GM21423 (cell line): ENCODE data around the gene EFEMP1.

ENCODE experiments used
- ATAC-seq: cut with Tn5 transposase; IDR thresholded peaks from one replicate; pipeline ENCODE4 v1.9.1; 2021; ENCODE audit warnings: mild to moderate bottlenecking, moderate library complexity; ENCODE audit not compliant: unreplicated experiment

EFEMP1 gene

DNA sequence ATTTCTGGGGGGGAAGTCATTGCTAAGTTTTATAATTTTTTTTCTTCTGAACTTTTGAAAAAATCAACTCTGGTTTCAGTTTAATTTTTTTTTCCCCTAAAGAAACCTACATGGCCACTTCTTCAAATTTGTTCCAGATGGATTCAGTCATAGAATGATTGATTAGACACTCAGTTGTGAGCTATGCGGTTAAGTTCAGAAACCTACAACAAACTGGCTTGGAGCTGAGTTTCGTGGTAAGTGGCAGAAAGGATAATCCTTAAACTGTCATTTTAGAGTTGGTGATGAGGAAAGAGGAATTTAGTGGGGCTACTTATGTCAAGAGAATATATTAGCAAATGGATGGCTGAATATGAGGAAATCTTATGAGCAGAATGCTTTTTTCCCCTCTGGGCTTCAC lies 23.7 kb downstream of the EFEMP1 start:
- no peak for ATAC-seq

DNA sequence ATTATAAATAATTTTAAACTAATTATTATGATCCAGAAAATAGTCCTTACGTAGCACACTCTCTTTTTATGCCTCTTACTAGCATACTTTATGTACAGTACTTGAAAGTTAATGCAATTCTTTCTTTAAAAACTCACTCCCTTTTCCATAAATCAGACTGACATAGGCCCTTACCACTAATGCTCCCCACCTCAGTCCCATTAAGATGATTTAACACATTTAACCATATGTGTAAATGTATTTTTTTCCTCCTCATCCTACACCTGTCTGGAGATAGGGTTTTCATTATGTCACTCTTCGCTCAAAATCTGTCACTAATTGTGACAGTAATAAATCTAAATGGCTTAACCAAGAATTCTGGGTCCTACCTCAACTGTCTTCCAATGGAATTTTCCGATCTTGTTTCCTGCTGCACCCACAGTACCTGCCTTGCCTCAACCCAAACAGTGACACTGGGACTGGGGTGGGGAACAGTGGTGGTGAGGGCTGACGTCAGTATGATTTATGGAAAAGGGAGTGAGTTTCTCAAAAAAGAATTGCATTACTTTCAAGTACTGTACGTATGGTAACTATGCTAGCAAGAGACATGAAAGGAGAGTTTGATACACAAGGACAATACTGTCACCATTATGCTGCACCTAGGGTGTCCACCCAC lies 25.1 kb downstream of the EFEMP1 start:
- no peak for ATAC-seq

DNA sequence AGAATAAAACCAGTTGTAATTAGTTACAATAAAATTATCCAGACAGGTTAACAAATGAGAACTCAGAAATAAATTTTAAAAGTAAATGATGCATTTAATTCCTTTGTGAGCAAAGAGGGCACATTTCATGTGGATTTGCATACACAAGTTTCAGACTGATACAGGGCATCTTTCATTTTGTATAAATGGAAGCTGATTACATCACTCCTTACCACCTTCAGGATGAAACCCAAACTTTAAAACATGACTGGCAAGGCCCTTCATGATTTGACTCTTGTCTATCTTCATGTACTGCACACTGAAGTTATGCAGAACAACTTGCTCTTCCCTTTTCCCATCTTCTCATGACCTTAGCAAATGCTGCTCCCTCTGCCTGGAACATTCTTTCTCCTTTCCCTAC lies 26.9 kb downstream of the EFEMP1 start:
- ATAC-seq, result no peak

DNA sequence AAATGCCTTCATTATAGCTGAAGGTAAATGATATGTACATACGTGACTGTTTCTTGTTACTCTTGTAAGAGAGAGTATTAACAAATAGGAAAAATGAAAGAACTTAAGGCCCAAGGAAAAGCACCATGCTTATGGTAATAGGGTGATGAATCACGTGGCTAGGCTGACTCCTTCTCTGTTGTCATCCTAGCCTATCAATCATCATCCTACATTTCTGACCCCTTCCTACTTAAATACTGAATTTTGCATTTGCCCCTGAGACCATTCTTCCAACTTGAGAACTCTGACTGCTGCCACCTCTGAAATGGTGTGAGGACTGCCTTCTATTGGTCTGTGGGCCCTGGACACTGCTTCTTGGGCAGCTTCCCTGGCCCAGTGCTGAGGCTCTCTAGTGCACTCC lies 28.9 kb downstream of the EFEMP1 start:
- no peak for ATAC-seq

DNA sequence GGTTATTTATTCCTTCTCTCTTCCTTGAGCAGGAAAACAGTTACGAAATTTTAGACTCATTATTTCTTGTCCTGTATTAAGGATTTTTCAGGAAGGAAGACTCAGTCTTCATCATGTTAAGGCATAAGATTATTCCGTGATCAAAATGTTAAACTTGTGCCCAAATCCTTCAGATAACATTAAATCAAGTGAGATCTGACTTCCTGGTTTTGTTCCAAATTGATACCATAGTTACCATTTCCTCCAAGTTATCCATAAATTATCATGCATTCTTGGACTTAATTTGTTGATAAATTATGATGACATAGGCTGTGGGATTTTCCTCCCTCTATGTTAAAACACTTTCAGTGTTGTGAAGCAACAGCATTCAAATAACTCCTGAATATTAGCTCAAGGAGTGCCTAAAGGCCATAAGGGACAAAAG lies 31.9 kb downstream of the EFEMP1 start:
- ATAC-seq, result no peak

DNA sequence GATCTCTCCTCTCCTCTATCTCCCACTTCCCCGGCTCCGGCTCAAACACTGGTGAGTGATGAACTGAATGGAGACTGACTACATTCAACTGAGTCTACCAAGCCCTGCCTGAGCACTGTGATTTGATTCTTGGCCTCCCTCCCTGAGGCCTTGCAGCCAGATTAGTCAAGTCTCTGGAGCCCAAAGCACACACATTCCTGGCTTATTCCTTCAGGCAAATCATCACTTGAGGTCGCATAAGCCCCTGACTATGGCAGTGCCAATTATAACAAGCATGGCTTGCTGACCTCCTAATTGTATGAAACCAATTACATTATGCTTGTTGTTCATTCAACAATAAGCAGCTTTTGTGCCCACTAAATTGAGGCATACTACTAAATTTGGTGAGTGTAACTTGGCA lies 34.6 kb downstream of the EFEMP1 start:
- no peak for ATAC-seq

DNA sequence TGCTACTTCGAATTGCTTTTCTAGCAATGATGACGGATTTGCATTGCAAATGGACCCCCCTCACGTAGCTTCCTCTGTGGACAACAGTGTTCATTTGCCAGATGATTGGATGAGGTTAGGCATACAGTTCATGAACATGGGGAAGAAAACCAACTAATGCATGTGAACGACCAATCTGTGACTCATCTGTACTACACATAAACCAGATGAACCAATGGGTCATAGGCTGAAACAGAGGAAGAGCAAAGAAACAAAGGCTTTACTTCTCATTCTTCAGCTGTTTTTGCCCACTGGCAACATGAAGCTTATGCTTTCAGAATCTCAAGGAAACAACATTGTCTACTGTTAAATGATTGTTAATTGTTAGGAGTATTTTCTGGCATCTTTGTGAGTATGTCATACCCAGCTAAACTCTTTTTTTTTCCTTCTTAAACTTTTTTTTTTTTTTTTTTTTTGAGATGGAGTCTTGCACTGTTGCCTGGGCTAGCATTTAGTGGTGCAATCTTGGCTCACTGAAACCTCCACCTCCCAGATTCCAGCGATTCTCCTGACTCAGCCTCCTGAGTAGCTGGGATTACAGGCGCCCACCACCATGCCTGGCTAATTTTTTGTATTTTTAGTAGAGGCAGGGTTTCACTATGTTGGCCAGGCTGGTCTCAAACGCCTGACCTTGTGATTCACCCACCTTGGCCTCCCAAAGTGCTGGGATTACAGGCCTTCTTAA lies 35.5 kb downstream of the EFEMP1 start:
- no peak for ATAC-seq

DNA sequence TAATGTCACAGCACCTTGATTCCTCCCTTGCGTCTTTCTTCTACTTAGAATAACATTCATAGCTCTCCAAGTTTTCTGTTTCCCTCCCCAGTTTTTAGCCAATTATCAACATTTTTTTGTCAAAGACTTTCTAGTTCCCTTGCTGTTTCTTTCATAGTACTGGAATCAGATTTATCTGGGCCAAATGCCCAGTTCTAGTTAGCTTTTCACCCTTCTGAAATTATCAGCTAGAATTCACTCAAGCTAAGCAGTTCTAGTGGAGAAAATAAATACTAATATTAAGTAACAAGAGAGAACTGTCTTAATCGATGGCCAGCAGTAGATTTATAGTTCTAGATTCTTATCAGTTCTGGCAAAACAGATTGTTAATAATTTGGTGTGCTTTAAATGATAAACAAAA lies 36.2 kb downstream of the EFEMP1 start:
- ATAC-seq, result no peak

DNA sequence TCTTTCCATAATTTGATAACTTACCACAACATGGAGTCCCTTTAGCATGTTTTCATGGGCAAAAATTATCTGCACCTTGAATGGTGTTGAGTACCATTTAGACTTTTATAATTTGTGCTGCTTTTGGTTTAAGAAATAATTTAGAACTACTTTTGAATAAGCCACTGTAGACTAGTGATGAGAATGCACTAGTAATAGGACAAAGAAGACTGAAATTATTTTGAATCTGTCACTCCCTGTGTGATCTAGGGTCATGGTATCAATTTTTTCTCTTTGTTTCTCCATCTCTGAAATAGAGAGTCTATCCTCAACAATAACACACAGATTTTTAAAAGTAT lies 37.7 kb downstream of the EFEMP1 start:
- ATAC-seq, result no peak

DNA sequence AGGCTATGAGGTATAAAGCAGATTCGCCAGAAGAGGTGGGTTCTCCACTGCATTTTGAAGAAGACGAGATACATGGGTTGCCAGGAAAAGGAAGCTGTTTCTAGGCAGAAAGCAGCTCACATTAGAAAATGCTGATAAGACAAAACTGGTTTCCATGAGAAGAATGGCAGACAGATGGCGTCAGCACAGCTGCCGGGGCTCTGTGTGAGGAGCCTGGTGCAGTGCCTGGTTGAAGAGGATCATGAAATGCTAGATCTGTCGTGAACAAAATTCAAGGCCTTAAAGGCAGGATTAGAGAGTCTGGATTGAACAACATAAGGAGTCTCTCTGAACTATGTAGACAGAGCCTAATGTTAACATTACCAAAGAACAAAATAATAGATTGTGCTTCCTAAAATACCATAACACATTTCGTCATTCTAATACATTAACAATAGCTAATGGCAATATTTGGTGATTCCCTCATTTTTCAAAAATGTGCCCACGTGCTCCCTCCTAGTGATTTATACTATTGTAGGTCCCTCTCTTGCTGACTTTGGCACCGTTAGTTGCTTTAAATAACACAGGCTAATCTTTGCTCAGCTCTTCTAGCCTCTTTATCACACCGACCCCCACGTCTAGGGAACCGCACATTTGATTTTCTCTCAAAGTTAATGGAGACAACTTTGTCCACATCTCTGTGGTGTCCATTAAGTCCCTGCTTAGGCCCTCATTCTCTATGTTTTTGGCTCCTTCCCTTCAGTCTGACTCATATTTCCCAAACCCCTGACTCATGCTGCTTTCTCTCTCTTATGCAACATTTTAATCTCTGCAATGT lies 38.2 kb downstream of the EFEMP1 start:
- ATAC-seq, result no peak

DNA sequence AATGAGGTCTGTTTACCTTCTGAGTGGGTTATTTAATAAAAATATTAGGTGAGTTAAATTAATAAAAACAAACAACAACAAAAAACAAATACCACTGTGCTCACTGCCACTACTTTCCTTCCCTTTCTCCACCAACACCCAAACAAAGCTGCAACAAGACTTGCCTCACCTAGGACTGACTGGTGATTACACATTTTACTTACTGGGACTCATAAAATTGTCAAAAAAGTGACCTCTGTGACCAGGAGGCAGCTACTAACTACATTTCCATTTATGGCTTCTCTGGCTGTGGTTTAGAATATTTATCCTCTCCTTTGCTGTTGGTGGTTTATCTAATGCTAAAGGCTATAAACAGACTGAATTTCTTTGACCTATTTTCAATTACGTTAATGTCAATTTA lies 39.8 kb downstream of the EFEMP1 start:
- ATAC-seq, result no peak

DNA sequence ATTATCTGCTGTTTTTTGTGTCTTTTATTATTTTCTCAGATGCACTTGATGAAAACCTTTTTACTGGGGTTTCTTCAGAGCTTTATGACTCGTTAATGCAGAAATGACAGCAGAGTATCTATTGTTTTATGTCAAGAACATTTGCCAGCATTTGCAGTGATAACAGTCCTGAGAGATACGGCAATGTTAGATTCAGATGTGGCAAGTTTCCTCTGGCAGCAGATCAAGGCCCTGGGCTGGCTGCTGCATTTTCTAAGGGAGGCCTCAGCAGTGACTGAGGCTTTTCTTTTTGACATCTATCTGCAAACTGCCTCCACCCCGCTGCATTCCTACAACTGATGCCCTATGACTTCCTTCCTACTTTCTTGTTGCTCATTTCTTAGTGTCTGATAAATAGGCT lies 40.2 kb downstream of the EFEMP1 start:
- ATAC-seq, result no peak

DNA sequence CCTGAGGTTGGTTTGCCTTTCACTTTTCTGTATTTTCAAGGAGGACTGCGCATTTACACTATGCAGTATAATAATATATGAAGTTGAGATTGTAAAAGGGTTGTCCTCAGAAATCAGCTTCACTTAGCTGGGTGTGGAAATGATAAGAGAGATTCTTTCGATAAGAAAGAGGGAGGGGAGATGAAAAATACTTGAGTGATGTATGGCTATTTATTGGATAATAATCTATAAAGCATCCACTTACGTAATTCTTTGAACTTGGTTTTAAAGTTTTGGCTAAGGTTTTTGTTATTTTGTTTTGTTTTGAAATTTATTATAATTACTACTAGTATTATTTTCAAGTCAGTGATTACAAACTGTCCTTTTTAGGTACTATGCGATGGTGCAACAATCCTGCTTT lies 40.6 kb downstream of the EFEMP1 start:
- no peak for ATAC-seq

DNA sequence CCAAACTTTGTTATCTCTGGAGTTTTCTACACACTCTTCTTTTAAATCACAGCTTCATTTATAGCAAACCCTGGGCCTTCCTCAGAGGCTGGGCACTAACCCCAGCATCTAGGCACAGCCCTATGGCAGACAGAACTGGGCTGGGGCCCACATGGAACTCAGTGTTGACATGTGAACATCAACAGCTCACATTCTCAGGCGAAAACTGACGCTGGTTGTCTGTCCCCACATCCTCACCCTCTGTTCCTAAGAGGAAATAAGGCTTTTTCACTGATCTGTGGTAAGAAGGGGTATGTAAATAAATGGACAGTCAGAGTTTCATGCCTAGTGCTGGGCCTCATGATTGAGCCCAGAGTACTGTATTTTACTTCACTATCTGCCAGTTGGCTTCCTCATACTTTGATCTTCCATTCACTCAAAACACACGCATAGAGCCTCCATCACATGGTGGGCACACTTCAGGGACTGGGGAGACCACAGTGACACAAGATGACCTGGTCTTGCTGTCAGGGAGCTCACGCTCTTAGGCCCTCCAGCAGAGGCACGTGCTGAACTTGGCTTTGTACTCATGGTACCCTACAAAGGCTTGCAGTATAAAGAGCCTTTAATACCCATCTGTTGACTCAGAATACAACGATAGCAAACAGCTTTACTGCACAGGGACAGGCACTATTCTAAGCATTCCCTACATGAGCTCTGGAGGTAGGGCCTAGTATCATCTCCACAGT lies 43.0 kb downstream of the EFEMP1 start:
- no peak for ATAC-seq

DNA sequence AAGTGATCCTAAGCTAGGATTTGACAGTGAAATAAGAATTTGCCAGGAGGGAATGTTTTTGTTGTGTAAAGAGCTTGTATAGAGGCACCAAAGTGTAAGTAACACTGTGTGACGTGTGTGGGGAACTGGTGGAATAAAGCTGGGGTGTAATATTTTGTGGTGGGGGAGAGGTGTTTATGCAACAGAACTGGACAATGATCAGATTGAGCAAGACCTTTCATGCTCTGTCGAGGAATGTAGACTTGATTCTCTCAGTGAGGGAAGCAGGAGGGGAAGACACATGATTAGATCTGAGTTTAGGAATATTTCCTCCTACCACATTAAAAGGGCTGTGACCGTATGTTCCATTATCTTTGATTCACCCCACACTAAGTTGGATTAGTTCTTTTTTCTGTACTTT lies 43.6 kb downstream of the EFEMP1 start:
- no peak for ATAC-seq

DNA sequence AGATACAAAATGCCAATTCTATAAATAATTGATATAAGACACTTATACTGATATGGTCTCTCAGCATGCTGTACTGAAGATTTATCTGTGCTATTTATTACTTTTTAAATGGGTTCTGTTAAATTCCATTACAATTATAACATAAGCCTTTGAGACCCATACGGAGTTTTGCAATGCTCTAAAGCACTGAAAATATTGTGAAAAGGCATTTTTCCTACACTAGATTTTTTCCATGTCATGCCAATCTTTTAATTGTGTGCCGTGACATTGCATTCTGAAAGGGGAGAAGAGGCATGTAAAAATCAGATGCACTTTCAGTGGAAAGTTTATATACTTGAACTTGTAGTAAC lies 46.5 kb downstream of the EFEMP1 start:
- ATAC-seq, result no peak

DNA sequence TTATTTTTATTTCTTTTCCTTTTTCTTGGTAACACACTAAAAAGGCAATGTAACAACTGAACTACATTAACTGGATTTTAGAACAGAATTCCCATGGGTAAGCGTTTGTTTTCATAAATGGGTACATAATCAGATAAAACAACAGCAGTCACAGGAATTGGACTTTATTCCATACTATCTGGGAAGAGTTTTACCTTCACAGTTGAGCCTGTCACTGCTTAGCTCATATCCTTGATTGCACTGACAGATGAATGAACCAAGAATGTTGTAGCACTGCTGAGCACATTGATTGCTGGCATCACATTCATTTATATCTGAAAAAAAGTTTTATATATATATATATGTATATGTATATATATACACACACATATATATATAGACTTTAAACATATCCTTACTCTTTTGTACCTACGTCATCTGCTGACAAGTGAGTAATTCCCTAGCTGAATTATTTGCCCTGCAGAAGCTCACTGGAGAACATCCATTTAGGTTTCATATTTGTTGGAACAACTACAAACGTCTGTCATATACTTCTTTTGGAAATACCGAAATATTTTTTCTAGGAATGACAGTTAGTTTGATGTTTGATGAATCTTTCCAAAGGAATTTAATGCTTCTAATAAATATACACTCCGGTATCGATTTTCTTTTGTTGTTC lies 47.0 kb downstream of the EFEMP1 start:
- ATAC-seq, result no peak

DNA sequence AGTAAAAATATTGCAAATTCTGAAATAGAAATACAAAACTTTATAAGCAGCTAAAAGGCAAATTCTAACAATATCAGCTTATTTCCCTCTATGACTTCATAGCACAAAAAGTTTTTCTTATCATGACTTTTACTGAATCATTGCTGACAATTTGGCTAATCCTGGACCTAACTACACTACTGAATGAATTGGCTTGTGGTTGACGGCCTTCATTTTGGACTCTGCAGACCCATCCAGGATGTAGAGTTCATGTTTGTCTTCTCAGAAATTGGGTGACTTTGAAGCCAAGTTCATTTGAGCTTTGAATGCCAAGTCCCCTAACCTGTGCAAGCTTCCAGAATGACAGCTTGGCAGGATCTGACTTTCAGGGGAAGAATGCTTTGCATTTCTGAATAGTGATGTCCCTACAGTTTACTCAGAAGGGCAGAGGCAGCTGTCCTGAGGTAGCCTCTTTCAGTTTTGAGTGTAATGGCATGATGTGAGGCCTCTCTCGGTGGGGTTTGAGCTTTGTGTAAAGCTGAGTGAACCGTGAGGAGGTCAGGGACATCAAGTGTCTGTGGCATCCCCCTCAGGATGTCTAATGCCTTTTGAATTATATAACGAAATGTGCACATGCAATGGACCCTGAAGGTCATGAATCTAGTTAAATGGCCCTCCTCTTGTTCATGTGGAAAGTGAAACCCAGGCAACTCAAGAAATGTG lies 48.0 kb downstream of the EFEMP1 start:
- ATAC-seq, result no peak

DNA sequence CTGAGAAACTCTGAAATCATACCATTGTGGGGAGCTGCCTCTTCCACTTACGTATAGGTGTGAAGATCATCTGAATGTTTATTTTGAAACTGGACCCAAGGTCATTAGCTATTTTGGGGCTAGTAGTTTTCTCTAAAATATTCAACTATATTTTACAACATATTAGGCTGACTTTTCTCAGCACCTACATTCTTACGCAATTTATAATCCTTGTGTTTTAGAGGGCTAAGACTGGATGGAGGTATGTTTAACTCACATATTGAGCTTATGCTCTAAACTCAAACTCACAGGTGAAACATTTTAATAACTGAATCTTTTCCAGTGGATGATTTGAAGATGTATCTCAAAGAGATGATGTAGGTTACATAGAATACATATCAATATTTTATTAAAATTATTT lies 49.2 kb downstream of the EFEMP1 start:
- ATAC-seq, result no peak

DNA sequence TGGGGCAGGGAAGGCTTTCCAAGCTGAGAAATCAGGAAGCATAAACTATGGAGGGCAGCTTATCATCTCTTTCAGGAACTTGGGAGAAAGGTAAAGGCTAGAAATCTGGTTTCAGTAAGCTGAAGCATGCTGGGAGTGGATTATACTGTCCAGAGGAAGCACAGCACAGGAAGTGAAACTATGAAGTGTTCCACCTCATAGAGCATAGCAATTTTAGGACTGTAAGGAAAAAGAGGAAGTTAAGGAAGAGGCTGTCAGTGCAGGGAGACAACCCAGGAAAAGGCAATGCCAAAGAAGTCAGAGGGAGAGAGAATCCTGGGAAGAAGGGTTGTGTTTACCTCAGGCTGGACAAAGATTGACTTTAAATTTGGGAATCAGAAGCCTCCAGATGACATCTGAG lies 51.9 kb downstream of the EFEMP1 start:
- ATAC-seq, result no peak
